ENCODE results near the gene PKIG.

- TF ChIP-seq CTCF (IDR thresholded peaks at IDR 0.05) (no peak), POLR2A (IDR thresholded peaks at IDR 0.05) (no peak)
These were observed 55.4 kb downstream of the PKIG start for GRCh38 chr20:44637522-44638372.
